Measurements from ENCODE around the gene PGAP6. TPM values are rescaled to one million over a fixed set of nuclear protein-coding genes. Genes with fewer than 3 reads are reported as not detected.

PGAP6 gene
- total RNA-seq, 2 donors from 2014 or later, result 38.7 to 55.4 TPM

GRCh38 chr16:372302-372983 lies 9.3 kb downstream of the PGAP6 start:
- no peak for ATAC-seq (ENCODE audit: insufficient number of reproducible peaks, low FRiP score, low read depth)
- Histone ChIP-seq H3K4me1 (ENCODE audit: control insufficient read depth in 1 of 2, low read depth in 2 of 2) (peaks cover 10 to 18% of the 10 kb centered on the region in 2 donors), H3K4me3 (no peak overlapping the region), H3K27ac (no peak overlapping the region), H3K27me3 (replicated peaks; ENCODE audit: insufficient read depth) (no peaks in the 10 kb centered on the region), H3K9me3 (no peaks in the 10 kb centered on the region), H3K36me3 (peaks cover 55% of the 10 kb centered on the region)
- TF ChIP-seq, protein P1, sequence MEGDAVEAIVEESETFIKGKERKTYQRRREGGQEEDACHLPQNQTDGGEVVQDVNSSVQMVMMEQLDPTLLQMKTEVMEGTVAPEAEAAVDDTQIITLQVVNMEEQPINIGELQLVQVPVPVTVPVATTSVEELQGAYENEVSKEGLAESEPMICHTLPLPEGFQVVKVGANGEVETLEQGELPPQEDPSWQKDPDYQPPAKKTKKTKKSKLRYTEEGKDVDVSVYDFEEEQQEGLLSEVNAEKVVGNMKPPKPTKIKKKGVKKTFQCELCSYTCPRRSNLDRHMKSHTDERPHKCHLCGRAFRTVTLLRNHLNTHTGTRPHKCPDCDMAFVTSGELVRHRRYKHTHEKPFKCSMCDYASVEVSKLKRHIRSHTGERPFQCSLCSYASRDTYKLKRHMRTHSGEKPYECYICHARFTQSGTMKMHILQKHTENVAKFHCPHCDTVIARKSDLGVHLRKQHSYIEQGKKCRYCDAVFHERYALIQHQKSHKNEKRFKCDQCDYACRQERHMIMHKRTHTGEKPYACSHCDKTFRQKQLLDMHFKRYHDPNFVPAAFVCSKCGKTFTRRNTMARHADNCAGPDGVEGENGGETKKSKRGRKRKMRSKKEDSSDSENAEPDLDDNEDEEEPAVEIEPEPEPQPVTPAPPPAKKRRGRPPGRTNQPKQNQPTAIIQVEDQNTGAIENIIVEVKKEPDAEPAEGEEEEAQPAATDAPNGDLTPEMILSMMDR (IDR thresholded peaks at IDR 0.05), result no peak
- no peak for DNase-seq (ENCODE audit: low spot score)

- DNase-seq (ENCODE audit: low spot score), result no peak
- Histone ChIP-seq H3K27ac (no peak overlapping the region), H3K36me3 (peaks cover 55% of the 10 kb centered on the region), H3K9me3 (no peaks in the 10 kb centered on the region), H3K4me3 (no peak overlapping the region), H3K27me3 (replicated peaks; ENCODE audit: insufficient read depth) (no peaks in the 10 kb centered on the region), H3K4me1 (ENCODE audit: control insufficient read depth in 1 of 2, low read depth in 2 of 2) (peaks cover 10 to 18% of the 10 kb centered on the region in 2 donors)
- ATAC-seq (ENCODE audit: insufficient number of reproducible peaks, low FRiP score, low read depth), result no peak
- TF ChIP-seq, protein P1 (IDR thresholded peaks at IDR 0.05), result no peak
Measured at GRCh38 chr16:371515-372301, 10.1 kb downstream of the PGAP6 start.

DNA sequence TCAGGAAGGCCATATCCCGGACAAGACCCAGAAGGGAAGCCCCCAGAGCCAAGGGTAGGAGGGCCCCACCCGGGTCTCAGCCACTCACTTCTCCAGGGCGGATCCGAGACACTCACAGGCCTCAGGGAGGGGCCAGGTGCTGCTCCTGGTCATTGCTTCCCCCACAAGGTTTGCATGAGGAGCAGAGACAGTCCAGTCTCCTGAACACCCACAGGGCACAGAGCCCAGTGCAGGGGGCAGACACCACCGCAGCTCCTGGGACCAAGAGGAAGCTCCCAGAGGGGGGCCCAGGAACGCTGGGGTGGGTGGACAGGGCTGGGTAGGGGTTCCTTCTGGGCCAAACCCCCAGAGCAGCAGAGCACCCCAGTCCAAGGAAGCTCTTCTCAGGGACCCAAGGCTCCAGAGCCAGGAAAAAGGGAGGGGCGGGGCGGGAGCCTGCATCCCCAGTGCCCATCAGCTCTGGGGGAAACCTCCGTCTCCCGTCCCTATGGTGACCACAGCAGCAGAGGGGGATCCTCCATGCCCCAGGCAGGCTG lies 10.7 kb downstream of the PGAP6 start:
- Histone ChIP-seq H3K27ac (peak overlapping the region in 1 of 2 donors; percentile 44), H3K9me3 (no peaks in the 10 kb centered on the region), H3K36me3 (peaks cover 52% of the 10 kb centered on the region), H3K27me3 (replicated peaks; ENCODE audit: insufficient read depth) (no peaks in the 10 kb centered on the region), H3K4me1 (ENCODE audit: control insufficient read depth in 1 of 2, low read depth in 2 of 2) (peaks cover 10 to 18% of the 10 kb centered on the region in 2 donors), H3K4me3 (peak overlapping the region; percentile 70)
- TF ChIP-seq, protein P1 (IDR thresholded peaks at IDR 0.05), result no peak
- no peak for DNase-seq (ENCODE audit: low spot score)
- no peak for ATAC-seq (ENCODE audit: insufficient number of reproducible peaks, low FRiP score, low read depth)

GRCh38 chr16:370443-370842 lies 11.3 kb downstream of the PGAP6 start, which contains the start of gene MRPL28:
Gene MRPL28 (minus strand): TSS chr16:370538. CDS start chr16:370218, 320 bp downstream.
- no peaks in the 10 kb centered on the region for H3K9me3 ChIP-seq
- H3K27ac ChIP-seq, result peak within 1 kb of the TSS in 1 of 2 donors; percentile 44
- H3K27me3 ChIP-seq (replicated peaks; ENCODE audit: insufficient read depth), result no peaks in the 10 kb centered on the region
- peaks cover 10 to 18% of the 10 kb centered on the region in 2 donors for H3K4me1 ChIP-seq (ENCODE audit: control insufficient read depth in 1 of 2, low read depth in 2 of 2)
- ATAC-seq (ENCODE audit: insufficient number of reproducible peaks, low FRiP score, low read depth) (peak; percentile 92), DNase-seq (ENCODE audit: low spot score) (peak; percentile 78)
- peak within 1 kb of the TSS; percentile 70 for H3K4me3 ChIP-seq
- TF ChIP-seq, protein P1 (IDR thresholded peaks at IDR 0.05), result no peak
- H3K36me3 ChIP-seq, result peaks cover 47% of the 10 kb centered on the region

- DNase-seq (ENCODE audit: low spot score), result no peak
- Histone ChIP-seq H3K4me3 (peak overlapping the region; percentile 70), H3K9me3 (no peaks in the 10 kb centered on the region), H3K27ac (no peak overlapping the region), H3K27me3 (replicated peaks; ENCODE audit: insufficient read depth) (no peaks in the 10 kb centered on the region), H3K36me3 (peaks cover 43% of the 10 kb centered on the region), H3K4me1 (ENCODE audit: control insufficient read depth in 1 of 2, low read depth in 2 of 2) (peaks cover 10 to 18% of the 10 kb centered on the region in 2 donors)
- TF ChIP-seq, protein P1 (IDR thresholded peaks at IDR 0.05), result no peak
- peak; percentile 9 for ATAC-seq (ENCODE audit: insufficient number of reproducible peaks, low FRiP score, low read depth)
Measured at GRCh38 chr16:369866-370436, 11.8 kb downstream of the PGAP6 start.

Measured in thoracic aorta (tissue), 2 donors.